Measurements from ENCODE around the gene CMSS1. TPM values are rescaled to one million over a fixed set of nuclear protein-coding genes. Genes with fewer than 3 reads are reported as not detected.

Gene CMSS1
- total RNA-seq, 1 experiment from 2014 or later: 117 TPM

- ChIA-PET CTCF (interaction anchor here (0.8 kb wide), 1 partner anchor 422 kb away, joined by 3 read pairs; no protein-coding TSS in a partner anchor), POLR2A (interaction anchor here (0.6 kb wide), 1 partner anchor 121 kb away, joined by 3 read pairs; no protein-coding TSS in a partner anchor)
- no peak for TF ChIP-seq CTCF (IDR thresholded peaks at IDR 0.05; ENCODE audit: unreplicated experiment)
- no peak for DNase-seq (ENCODE audit: unreplicated experiment)
- H3K27me3 Mint-ChIP-seq (ENCODE audit: insufficient read depth, unreplicated experiment): no peaks in the 10 kb centered on the region
- peaks cover 6% of the 10 kb centered on the region for H3K9me3 Mint-ChIP-seq (ENCODE audit: unreplicated experiment)
- no TSS peak for BruUV-seq (replicated peaks)
- no peak overlapping the region for H3K27ac Mint-ChIP-seq (ENCODE audit: low read depth, unreplicated experiment)
- intact Hi-C loops (cut with micrococcal nuclease): no loop called here
- no peaks in the 10 kb centered on the region for H3K36me3 Mint-ChIP-seq (ENCODE audit: insufficient read depth, unreplicated experiment)
- peaks cover 6% of the 10 kb centered on the region for H3K4me1 Mint-ChIP-seq (ENCODE audit: insufficient read depth, unreplicated experiment)
- no peak overlapping the region for H3K4me3 Mint-ChIP-seq (ENCODE audit: unreplicated experiment)
Measured at GRCh38 chr3:100230710-100231109, 413.0 kb downstream of the CMSS1 start.

Small RNA genes within 50 kb of the gene (microRNA-seq; reads per million reads assigned to microRNA genes)
- gene MIR3921: not detected

Other genes starting within 250 kb of the CMSS1 start
- 29.1 and 112 TPM in 2 replicates for gene COL8A1, start 179.3 kb upstream of the CMSS1 start, total RNA-seq (2022)

Data from MCF 10A (cell line).